ENCODE data around the gene POLR2L.

POLR2L gene

DNA sequence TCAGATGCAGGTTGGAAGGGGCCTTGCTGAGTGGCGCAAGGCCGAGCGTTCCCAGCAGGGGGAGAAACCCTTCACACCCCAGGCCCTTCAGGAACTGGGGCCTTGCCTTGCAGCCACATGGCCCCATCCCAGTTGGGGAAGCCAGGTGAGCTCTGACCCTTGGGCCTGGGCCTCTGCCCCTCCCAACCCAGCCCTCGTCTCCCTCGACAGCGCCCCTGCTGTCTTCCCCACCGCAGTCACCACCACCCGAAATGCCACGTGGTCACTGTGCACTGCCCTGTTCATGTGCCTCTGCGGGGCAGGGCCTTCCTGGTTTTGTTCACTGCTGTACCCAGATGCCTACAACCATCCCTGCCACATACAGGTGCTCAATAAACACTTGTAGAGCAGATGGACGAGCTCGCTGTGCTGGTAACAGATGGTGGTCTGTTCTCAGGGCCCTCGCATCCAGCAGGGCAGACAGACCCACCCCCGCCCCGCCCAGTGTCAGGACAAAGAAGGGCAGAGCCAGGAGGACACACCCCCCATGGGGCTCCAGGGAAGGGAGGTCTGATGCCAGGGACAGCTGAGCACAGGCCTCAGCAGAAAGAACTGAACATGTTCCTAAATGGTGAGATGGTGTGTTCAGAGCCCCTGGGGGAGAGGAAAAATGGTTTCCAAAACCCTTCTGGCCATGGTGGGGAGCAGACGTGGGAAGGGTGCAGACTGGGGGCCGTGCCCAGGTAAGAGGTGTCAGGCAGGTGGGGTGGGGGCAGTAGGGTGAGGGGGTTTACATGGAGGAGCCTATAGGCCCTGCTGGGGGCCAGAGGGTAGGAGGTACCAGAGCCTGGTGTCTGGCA, 3.7 kb downstream of the POLR2L start:
- DNase-seq (ENCODE audit: low read depth) = no peak

DNA sequence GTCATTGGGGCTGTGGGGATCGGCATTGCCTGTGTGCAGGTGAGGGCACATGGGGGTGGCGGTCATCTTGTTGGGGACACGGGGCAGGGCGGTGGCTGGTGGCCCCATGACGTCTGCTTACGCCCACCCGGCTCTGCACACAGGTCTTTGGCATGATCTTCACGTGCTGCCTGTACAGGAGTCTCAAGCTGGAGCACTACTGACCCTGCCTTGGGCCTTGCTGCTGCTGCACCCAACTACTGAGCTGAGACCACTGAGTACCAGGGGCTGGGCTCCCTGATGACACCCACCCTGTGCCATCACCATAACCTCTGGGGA, 4.4 kb downstream of the POLR2L start:
- no peak for DNase-seq (ENCODE audit: low read depth)

DNA sequence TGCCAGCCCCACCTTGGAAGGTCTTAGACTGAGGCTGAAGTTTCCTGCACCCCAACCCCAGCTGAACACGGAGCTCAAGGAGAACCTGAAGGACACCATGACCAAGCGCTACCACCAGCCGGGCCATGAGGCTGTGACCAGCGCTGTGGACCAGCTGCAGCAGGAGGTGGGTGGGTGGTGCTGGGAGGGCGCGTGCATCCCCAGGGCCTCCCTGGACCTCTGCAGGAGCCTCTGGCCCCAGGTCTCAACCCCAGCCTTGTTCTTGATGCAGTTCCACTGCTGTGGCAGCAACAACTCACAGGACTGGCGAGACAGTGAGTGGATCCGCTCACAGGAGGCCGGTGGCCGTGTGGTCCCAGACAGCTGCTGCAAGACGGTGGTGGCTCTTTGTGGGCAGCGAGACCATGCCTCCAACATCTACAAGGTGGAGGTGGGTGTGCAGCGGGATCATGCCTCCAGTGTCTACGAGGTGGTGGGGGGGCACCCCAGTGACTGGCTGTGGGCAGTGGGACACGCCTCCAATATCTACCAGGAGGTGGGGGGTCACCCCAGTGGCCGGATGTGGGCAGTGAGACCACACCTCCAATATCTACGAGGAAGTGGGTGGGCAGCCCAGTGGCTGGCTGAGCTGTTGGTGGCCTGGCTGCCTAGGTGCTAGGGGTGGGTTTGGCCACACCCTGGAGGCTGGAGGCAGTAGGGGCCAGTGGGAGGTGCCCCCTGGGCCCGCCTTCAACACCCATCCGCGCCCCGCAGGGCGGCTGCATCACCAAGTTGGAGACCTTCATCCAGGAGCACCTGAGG, 4.9 kb downstream of the POLR2L start:
- no peak for DNase-seq (ENCODE audit: low read depth)

DNA sequence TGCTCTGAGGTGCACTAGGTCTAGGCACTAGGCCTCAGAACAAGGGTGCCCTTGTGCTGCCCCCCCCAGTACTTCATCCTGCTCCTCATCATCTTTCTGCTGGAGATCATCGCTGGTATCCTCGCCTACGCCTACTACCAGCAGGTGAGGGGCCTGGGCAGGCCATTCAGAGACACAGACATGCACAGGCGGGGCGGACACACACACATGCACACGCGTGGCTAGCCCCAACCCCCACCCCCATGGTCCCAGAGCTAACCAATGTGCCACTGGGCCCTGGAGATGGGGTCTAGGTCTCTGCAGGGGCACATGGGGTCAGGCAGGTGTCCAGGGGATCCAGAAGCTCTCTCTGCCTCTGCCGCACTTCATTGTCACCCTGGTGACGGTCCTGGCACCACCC, 5.6 kb downstream of the POLR2L start:
- DNase-seq (ENCODE audit: low read depth) = no peak

DNA sequence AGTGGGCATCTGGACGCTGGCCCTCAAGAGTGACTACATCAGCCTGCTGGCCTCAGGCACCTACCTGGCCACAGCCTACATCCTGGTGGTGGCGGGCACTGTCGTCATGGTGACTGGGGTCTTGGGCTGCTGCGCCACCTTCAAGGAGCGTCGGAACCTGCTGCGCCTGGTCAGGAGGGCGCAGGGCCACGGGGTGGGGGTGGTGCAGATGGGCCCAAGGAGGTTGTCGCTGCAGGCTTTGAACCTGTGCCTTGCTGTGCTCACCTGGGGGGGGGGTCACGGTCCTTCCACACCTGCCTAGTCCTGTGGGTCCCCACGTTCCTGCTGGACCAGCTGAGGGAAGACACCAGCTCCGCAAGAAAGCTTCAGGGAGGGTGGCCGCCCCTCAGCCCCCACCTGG, 6.1 kb downstream of the POLR2L start:
- no peak for DNase-seq (ENCODE audit: low read depth)

DNA sequence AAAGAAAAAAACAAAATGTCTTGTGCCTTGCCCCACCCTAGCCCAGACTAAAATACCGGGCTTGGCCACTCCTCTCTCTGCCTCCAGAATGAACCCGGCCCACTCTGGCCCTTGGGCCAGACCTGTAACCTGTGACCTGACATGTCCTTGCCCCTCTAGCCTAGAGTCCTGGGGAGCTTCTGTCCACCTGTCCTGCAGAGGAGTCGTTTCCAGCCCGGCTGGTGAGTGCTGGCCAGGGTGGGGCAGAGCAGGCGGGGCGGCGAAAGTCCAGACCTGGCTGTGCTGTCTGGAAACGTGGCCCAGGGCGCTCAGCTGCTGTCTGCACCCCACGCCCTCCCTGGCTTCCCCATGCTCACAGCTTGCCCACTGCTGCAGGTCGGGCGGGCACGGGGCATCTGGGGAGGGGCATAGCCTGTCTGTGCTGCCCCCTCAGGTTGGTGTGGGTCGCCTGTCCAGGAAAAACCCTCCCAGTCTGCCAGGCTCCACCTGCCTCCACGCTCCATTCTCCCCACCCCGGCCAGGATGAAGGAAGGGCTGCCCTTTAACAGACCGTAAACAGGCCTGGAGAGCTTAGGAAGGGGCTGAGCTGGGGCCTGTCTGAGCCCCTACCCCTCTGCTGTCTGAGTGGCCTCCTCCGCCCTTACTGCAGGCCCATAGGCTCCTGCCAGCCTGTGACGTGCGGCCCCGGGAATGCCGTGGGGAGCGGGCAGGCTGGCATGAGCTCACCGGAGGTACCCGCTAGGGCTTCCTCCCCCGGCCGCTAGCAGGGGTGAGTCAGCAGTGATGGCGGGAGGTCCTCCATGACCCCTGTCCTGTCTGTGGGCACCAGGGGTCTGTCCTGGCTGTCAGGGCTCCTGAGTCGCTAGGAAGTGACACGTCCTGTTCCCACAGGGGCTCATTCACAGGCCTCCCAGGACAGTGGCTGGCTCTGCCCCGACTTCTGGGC, 7.7 kb downstream of the POLR2L start:
- DNase-seq (ENCODE audit: low read depth) = no peak

DNA sequence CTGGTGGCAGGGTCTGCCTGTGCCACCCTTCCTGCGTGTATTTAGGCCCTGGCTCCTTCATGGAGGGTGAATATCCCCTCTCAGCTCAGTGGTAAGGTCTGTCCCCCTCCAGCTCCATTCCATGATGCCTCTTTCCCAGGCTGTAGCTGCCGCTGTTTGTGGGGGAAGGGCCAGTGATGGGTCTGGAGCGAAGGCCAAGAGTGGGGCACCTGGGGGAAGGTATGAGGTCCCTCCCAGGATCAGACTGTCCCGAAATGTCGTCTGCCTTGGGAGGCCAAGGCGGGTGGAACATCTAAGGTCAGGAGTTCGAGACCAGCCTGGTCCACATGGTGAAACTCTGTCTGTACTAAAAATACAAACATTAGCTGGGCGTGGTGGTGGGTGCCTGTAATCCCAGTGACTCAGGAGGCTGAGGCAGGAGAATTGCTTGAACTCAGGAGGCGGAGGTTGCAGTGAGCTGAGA, 8.4 kb downstream of the POLR2L start:
- DNase-seq (ENCODE audit: low read depth) = no peak

DNA sequence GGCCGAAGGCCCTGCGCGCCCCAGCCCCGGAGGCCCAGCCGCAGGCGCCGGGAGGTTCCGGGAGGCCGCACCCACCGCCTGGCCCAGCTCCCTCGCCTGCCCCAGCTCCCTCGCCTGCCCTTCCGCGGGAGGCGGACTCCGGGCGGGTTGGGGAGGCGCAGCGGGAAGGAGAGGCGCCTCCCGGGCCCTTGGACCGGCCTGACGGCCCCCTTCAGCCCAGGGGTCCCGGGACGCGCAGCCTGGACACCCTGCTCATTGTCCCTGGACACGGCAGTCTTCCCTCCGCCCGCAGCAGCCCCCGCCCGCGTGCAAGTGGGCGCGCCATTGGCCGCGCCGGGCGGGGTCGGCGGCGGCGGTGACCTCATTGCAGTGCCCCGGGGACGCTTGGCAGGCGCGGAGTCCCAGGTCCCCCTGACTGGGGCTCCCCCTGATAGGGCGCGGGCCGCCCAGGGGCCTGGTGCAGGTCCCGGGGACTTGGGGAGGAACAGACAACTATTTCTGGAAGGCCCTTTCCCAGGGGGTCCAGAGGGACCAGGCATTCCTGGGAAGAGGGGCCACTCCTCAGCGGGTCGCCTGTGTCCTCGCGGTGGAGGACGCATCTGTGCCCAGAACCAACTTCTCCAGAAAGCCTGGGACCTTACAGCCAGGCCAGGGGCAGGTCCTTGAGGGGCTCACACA, 9.1 kb downstream of the POLR2L start:
- DNase-seq (ENCODE audit: low read depth) = no peak

DNA sequence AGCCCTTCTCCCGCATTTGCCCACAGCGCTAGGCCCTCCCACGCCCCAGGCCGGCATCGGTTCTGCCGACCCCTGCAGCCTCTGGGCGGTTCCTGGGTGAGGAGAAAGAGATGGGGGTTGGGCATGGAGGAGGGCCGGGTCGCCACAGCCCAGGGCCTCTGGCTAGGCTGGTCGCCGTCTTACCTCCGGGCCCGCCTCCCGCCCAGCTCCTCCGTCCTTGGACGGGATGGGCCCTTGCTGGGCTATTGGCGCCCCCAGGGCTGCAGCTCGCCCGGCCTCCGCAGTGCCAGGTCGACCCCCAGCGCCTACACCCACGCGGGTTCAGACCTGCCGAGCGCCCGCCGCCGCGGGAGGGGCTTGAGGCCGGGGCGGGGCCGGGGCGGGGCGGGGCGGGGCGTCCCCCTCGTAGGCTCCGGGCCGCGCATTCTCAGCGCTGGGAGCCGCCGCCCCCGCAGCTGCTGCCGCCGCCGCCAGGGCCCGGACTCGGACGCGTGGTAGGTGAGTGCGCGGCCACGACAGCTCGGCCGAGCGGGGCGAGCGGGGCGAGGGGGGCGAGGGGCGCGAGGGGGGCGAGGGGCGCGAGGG, 9.7 kb downstream of the POLR2L start, which contains the start of gene CD151:
Gene CD151, plus strand, starts transcription at position 424 of the 585 bp plus-strand sequence. CDS start 3,118 bp downstream, outside the sequence.
- DNase-seq (ENCODE audit: low read depth) = no peak

DNA sequence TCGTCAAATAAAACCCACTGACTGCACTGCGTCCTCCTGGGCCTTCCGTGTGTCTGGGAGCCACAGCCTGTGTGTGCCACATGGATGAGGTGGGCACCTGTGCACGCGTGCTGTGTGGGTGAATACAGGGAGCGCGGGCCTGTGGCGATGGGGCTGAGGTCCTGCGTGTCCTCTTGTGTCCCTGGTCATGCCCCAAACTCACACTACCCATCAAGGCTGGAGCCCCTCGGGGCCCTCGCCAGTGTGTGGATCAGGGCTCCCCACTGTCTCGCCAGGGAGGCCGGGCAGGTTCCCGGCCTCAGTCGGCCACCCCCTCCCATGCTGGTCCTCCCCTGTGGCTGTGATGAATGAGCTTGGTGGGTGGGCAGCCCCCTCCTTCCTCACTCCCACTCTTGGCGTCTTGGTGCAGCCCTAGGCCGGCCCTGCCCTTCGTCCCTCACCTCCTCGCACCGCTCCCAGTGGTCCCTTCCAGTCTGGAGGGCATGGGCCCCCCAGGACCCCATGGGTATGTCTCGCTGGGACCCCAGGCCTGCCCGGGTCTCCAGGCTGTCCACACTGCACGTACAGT, 10.3 kb downstream of the POLR2L start:
- DNase-seq (ENCODE audit: low read depth) = no peak

DNA sequence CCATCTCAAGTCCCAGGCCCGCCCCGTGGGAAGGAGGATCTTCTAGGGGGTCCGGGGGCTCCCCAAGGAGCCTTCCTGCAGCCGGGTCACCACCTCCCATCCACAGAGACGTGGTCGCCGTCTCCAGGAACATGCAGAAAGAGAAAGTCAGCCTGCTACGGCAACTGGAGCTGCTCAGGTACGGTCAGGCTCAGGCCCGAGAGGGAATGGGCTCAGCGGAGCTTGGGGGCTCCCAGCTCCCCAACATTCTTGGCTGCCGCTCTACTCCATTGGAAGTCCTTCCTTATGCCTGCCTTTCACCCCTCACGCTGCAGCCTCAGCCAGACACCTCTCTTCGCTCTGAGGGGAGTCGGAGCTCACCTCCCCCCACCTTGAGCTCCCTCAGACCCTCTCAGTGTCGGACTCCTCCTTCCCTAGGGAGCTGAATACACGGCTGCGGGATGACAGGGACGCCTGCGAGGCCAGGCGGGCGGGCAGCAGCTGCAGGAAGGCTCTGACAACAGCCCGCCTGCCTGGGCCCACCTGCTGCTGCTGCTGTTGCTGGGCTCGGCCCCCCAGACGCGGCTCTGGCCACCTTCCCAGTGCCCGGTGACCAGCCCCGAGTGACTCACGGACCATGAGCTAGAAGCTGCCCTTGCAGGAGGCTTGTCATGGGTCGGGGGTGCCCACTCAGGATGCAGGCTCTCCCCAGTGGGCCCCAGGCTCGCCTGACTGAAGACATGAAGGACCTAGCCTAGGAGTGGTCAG, 11.0 kb downstream of the POLR2L start:
- no peak for DNase-seq (ENCODE audit: low read depth)

DNA sequence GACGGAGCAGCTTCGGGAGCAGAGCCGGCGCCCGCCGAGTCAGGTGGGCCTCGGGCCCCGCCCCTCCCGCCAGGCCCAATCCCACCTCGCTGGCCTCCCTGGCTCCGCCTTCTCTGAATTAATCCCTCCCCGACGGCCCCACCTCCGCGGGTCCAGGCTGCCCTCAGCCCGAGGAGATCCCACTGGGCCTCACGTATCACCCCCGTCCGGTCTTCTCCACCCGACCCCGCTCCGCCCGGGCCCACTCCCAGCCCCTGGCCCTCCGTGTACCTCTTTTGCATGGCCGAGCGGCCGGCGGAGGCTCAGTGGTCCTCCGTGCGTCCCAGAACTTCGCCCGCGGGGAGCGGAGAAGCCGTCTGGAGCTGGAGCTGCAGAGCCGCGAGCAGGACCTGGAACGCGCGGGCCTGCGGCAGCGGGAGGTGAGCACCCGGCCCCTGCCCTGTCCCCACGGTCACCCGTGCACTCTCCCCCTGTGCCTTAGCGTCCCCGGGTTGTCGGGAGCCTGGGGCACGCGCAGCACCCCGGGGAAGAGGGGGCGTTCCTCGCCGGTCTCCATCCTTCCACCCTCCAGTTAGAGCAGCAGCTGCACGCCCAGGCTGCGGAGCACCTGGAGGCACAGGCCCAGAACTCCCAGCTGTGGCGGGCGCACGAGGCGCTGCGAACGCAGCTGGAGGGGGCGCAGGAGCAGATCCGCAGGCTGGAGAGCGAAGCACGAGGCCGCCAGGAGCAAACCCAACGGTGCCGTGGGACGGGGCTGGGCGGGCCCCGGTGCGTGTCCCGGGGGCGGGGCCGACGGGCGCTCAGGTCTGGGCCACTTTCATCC, 11.8 kb downstream of the POLR2L start:
- no peak for DNase-seq (ENCODE audit: low read depth)

DNA sequence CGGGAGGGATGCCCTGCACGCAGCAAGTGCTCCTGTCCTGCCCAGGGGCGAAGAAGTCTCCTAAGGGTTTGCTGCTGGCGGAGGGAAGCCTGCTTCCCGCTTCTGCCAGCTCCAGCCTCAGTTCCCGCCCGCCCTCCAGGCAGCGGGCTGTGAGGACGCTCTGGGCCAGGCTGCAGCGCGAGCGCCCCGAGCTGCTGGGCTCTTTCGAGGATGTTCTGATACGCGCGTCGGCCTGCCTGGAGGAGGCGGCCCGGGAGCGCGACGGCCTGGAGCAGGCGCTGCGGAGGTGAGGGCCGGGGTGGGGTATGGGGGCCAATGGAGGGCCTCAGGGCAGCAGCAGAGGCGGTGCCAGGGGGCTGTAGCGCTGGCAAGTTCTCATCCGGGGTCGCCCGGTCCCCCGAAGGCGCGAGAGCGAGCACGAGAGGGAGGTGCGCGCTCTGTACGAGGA, 12.5 kb downstream of the POLR2L start:
- DNase-seq (ENCODE audit: low read depth) = no peak

DNA sequence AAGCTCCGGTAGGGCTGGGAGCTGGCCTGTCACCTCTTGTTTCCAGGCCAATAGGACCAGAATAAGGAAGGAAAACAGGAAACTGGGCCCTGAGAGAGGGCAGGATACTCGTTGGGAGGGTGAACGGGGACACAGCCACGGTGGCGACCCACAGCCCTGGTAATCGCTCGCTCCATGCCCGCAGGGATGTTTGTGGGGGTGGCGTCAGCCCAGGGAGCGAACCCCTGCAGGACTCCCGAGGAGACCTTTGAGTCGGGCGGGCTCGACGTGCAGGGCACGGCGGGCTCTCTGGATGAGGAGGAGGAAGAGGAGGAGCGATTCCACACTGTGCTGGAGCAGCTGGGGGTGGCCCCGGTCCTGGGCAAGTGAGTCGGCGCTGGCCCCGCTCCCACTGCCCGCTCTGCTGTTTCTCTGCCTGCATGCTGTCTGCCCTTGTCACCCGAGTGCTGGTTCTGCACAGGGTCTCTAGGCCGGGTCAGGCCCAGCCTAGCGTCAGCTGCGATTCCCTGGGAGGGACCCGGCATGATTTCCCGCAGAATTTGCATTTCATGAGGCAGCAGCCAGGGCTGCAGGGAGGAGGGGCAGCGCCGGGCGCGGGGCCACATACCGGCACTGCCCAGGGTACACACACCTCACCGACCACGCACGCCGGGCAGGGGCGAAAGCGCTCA, 13.0 kb downstream of the POLR2L start:
- DNase-seq (ENCODE audit: low read depth) = no peak

DNA sequence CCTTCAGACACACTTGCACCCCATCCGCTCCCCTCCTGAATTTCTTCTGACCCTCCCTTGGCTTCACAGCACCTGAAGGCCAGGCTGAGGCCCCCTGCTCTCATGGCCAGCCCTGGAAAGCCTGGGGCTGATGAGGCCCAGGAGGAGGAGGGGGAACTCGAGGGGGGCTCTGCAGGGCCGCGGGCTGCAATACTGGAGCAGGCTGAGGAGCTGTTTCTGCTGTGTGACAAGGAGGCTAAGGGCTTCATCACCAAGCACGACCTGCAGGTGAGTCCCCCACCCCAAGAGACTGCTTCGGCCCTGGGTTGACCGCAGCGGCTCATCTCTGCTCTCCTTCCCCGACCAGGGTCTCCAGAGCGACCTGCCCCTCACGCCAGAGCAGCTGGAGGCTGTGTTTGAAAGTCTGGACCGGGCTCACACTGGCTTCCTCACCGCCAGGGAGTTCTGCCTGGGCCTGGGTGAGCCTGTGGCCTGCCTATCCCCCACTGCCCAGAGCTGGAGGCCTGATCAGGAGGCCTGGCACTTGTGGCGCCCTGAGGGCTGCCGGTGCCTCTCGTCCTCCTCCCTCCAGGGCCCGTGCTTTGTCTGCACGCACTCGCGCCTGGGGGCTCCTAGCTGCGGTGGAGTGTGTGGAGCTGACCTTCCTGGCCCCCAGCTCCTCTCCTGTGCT, 13.7 kb downstream of the POLR2L start:
- no peak for DNase-seq (ENCODE audit: low read depth)

DNA sequence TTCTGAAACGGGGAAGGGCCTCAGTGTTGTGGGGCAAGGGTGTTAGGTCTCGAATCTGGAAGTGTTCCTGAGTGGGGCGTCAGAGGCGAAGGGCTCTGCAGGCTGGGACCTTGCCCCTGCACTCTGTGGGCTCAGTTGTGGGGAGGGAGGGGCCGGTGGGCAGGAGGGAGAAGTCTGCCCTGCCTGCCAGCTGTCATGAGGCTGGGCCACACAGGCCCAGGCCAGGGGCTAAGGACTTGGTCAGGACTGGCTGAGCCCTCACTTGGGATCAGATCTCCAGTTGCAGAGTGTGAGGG, 14.5 kb downstream of the POLR2L start, which contains the start of gene CRACR2B:
Gene CRACR2B, plus strand, starts transcription at position 23 of the 296 bp plus-strand sequence. CDS start 689 bp downstream, outside the sequence.
- no peak for DNase-seq (ENCODE audit: low read depth)

DNA sequence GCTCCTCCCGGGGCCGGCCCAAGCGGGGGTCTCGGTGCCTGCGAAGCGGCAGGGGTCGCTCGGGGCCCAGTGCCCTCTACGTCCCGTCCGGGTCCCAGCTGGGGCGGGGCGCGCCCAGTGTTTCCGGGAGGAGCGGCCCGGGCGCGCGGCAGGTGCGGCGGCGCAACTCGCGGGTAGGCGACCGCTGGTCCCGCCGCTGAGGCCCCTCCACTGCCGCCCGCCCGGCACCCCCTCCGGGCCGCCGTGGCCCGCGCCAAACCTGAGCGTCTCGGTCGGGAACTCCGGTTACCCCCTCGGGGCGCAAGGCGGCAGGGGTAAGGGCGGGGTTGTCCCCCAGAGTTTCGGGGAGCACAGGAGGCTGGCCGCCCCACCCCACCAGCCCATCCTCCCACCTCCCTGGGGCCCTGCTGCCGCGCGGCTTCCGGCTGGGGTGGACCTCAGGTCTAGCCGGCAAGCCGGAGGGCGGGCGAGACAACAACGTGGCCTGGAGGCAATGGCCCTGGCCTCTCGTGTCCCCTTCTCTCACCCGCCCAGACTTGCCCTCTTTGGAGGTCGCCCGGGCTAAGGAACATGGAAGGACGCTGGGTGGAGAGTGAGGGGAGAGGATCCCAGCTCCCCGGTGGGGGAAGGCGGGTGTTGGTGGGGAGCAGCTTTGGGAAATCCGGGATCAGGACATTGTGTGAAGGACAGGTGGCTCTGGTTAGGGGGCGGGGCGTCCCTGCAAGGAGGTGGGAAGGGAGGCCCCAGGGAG, 15.0 kb downstream of the POLR2L start:
- DNase-seq (ENCODE audit: low read depth) = no peak

DNA sequence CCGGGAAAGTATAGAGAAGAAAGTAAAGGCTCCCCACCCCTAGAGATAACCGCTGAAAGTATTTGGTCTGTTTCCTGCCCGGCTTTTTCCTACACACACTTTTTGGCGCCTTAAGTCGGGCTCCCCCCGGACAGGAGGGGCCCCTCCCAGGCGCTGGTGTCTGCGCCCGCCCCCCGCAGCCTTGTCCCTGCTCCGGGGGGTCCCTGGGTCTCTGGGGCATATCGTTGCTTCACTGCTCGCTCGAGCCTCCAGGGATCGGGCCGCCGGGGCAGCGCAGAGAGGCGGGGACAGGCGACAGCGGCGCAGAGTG, 15.5 kb downstream of the POLR2L start:
- no peak for DNase-seq (ENCODE audit: low read depth)

Measured in stimulated activated CD8-positive, alpha-beta memory T cell treated with anti-CD3 and anti-CD28 coated beads, Interleukin-7, amount 100 ng/mL, for 24 hours (primary cell).